K562 (cell line): ENCODE results near the gene TOX3. TPM values are rescaled to one million over a fixed set of nuclear protein-coding genes. Genes with fewer than 3 reads are reported as not detected.

Experiments
- ATAC-seq: fragments of 200-7000 bp; cut with Tn5 transposase; 3 replicates; pipeline ENCODE4 v1.9.1; 2020; ENCODE audit warnings: moderate library complexity
- BruUV-seq: library from RNA; stranded (reverse); fragments of 400-500 nt; replicated peaks from 2 replicates; lab custom pipeline; 2021; lab: Mats Ljungman, UMichigan
- CTCF ChIA-PET: fragments of 300-600 bp; formaldehyde crosslinking; extraction: SDS; loops from one replicate; lab custom pipeline; 2021; ENCODE audit warnings: low intra/inter-chr PET ratio; lab: Yijun Ruan, JAX
- POLR2A ChIA-PET: fragments of 300-600, 350-650 bp; sonication (Branson Sonifier 250); formaldehyde crosslinking; extraction: SDS; loops from one replicate; lab custom pipeline; 2021; ENCODE audit warnings: antibody characterized with exemption, inconsistent platforms; lab: Yijun Ruan, JAX
- DNase-seq, 4 experiments: peaks; one replicate each; pipeline versions ENCODE4 v3.0.0 to v3.0.0-alpha.2; 2011 to 2018; ENCODE audit warnings: low spot score in 3 of 4, mixed read lengths in 3 of 4; ENCODE audit errors: extremely low read depth in 1 of 4
- FAIRE-seq: peaks from 2 replicates; lab custom pipeline; 2011; peaks lifted over from hg19 to GRCh38; lab: Jason Lieb, UNC
- H2AFZ ChIP-seq: 2 replicates; pipeline ENCODE4 v1.6.0; 2011; ENCODE audit warnings: low read depth, low read length, control low read depth, inconsistent platforms
- H3K27ac ChIP-seq: fragments of 200-600 bp; 3 replicates; pipeline ENCODE4 v1.8.0; 2011; ENCODE audit warnings: low read depth, mild to moderate bottlenecking, control low read depth, inconsistent platforms, low read length, moderate library complexity, mixed read lengths; ENCODE audit errors: extremely low read depth
- H3K27me3 ChIP-seq, 2 experiments: fragments of 300-600 bp in 1 of 2; 2 replicates in 1 of 2; 3 replicates in 1 of 2; pipeline versions ENCODE4 v1.6.0 to v1.8.0; 2011; ENCODE audit warnings: inconsistent platforms in 2 of 2, low read length in 2 of 2, mild to moderate bottlenecking in 1 of 2, mixed read lengths in 1 of 2, moderate library complexity in 1 of 2; ENCODE audit not compliant: control insufficient read depth in 2 of 2, insufficient read depth in 2 of 2
- H3K36me3 ChIP-seq: fragments of 300-600 bp; 3 replicates; pipeline ENCODE4 v1.8.0; 2011; ENCODE audit warnings: mild to moderate bottlenecking, low read length, inconsistent platforms; ENCODE audit not compliant: control insufficient read depth, insufficient read depth
- H3K4me1 ChIP-seq, 2 experiments: fragments of 200-600 bp in 1 of 2; replicated peaks in 1 of 2; 2 replicates in 1 of 2; 3 replicates in 1 of 2; pipeline versions ENCODE4 v1.5.1 to v1.8.0; 2011; ENCODE audit warnings: inconsistent platforms in 2 of 2, low read length in 2 of 2, mild to moderate bottlenecking in 1 of 2, mixed read lengths in 1 of 2, moderate library complexity in 1 of 2; ENCODE audit not compliant: control insufficient read depth in 2 of 2, insufficient read depth in 2 of 2
- H3K4me2 ChIP-seq: 2 replicates; pipeline ENCODE4 v1.6.1; 2011; ENCODE audit warnings: low read length, control low read depth, inconsistent platforms, mixed read lengths; ENCODE audit not compliant: insufficient read depth
- H3K4me3 ChIP-seq: fragments of 200-600 bp; sonication (generic), shearing (Covaris generic); 2 replicates; pipeline ENCODE4 v1.5.1; 2016; ENCODE audit warnings: control low read depth, inconsistent platforms
- H3K79me2 ChIP-seq: fragments of 200-600 bp; 3 replicates; pipeline ENCODE4 v1.8.0; 2011; ENCODE audit warnings: low read length, inconsistent platforms; ENCODE audit not compliant: control insufficient read depth, insufficient read depth
- H3K9ac ChIP-seq, 2 experiments: 2 replicates each; pipeline versions ENCODE4 v1.6.0 to v1.6.1; 2011; ENCODE audit warnings: low read depth in 2 of 2, low read length in 2 of 2, control low read depth in 1 of 2, inconsistent platforms in 1 of 2, mild to moderate bottlenecking in 1 of 2, mixed read lengths in 1 of 2; ENCODE audit not compliant: insufficient read depth in 1 of 2
- H3K9me1 ChIP-seq: one replicate; pipeline ENCODE4 v1.6.0; 2011; ENCODE audit warnings: inconsistent platforms, mild to moderate bottlenecking, low read length, moderate library complexity; ENCODE audit not compliant: control insufficient read depth, insufficient read depth
- H3K9me3 ChIP-seq: replicated peaks from 2 replicates; pipeline ENCODE4 v1.5.1; 2011; ENCODE audit warnings: low read depth, low read length, inconsistent platforms; ENCODE audit not compliant: control insufficient read depth, insufficient read depth
- H4K20me1 ChIP-seq: replicated peaks from 2 replicates; pipeline ENCODE4 v1.6.1; 2011; ENCODE audit warnings: low read length, inconsistent platforms, mixed read lengths; ENCODE audit not compliant: control insufficient read depth, insufficient read depth
- FOXJ3 ChIP-seq: sonication (generic); formaldehyde crosslinking; IDR thresholded peaks from 2 replicates; pipeline ENCODE4 v1.4.0; 2020; ENCODE audit warnings: mild to moderate bottlenecking, missing genetic modification reagents
- MLX ChIP-seq, 2 experiments: fragments of 450-650 bp in 1 of 2; sonication (generic) in 1 of 2; formaldehyde crosslinking; conservative IDR thresholded peaks; 2 replicates each; pipeline versions ENCODE4 v1.4.0 to v1.8.1; 2020 to 2022; ENCODE audit warnings: mild to moderate bottlenecking in 1 of 2, missing genetic modification reagents in 1 of 2
- THAP7 ChIP-seq: fragments of 250-450 bp; sonication (Bioruptor Pico); IDR thresholded peaks from 2 replicates; pipeline ENCODE4 v1.5.0; 2021
- ZFP91 ChIP-seq: sonication (generic); formaldehyde crosslinking; IDR thresholded peaks from 2 replicates; pipeline ENCODE4 v1.8.0; 2022; ENCODE audit warnings: mild to moderate bottlenecking, missing genetic modification reagents
- ZNF707 ChIP-seq: fragments of 250-450 bp; sonication (Bioruptor Pico); conservative IDR thresholded peaks from 2 replicates; pipeline ENCODE4 v1.8.0; 2022; ENCODE audit warnings: inconsistent platforms, mild to moderate bottlenecking, moderate library complexity
- ZNF76 ChIP-seq: fragments of 250-450 bp; sonication (Bioruptor Pico); IDR thresholded peaks from 2 replicates; pipeline ENCODE4 v1.4.0; 2020; ENCODE audit warnings: mild to moderate bottlenecking, moderate library complexity, borderline replicate concordance
- WGBS: fragments of 100-300 bp; shearing (Covaris generic); methylation state at CpG from one replicate; pipeline ENCODE4 v1.1.6; 2016; ENCODE audit warnings: low coverage, mixed read lengths; ENCODE audit not compliant: insufficient coverage; ENCODE audit errors: missing lambda C conversion rate; 5-methylcytosine and 5-hydroxymethylcytosine counted together
- in situ Hi-C: fragments of 300-500 bp; cut with MboI; formaldehyde crosslinking; loops from 4 replicates; pipeline ENCODE4 v1.15.0; 2018; ENCODE audit warnings: inconsistent platforms, mixed read lengths
- intact Hi-C: fragments of 100-400 bp; cut with micrococcal nuclease; formaldehyde crosslinking; loops from 2 replicates; pipeline ENCODE4 v1.14.2; 2022
- polyA plus RNA-seq, 8 experiments: library from polyadenylated mRNA; depleted of rRNA in 4 of 8; stranded (reverse) in 5 of 8; unstranded in 3 of 8; fragments of >200 nt; fragmentation: Nextera tagmentation in 2 of 8; fragmentation: Illumina TruSeq in 1 of 8; extraction: Ambion mirVana in 2 of 8; extraction: Trizol in 1 of 8; gene quantifications; 2 replicates each; pipeline versions ENCODE4 v1.2.1 to v1.2.3, GENCODE V29; 2011 to 2014; ENCODE audit warnings: inconsistent platforms in 1 of 8, missing spikeins in 1 of 8
- total RNA-seq, 7 experiments: library from RNA; depleted of rRNA in 6 of 7; stranded (reverse); fragments of >200 nt in 6 of 7; fragmentation: Illumina TruSeq in 2 of 7; extraction: Trizol in 2 of 7; gene quantifications; 2 replicates each; pipeline versions ENCODE4 v1.2.1 to v1.2.3, GENCODE V29; 2011 to 2021; ENCODE audit warnings: low replicate concordance in 1 of 7
- TF ChIP-seq, protein P1 (sequence below): IDR thresholded peaks from 3 replicates; pipeline ENCODE4 v1.6.1; 2011; ENCODE audit warnings: borderline replicate concordance, mild to moderate bottlenecking; ENCODE audit not compliant: insufficient read length, insufficient read depth

TOX3 gene
- total and polyA plus RNA-seq, 9 of the 15 experiments (the other 6 are each of a cell fraction or from before 2014, with no cell fraction given) = not detected

DNA sequence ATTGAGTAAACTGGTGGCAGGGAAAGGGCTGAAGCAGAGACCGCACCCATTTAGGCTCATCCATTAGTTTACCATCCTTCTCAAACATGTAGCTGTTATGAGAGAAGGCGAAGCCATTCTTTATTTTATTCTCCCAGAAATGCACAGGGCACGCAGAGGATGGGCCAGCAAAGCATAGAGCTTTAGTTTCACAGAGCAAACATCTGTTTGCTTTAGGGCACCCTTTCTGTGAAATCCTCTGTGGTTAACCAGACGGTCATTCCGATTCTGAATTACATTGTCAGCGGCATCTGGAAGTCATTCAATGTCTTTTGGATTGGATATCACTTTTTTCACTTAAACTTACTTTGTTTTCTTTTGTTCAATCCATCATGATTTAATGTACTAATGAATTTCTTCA is 96.0 kb downstream of the TOX3 start (continued):
- TF ChIP-seq ZFP91 = no peak
- no peak for TF ChIP-seq FOXJ3 (CRISPR knock-in tag)
- TF ChIP-seq MLX (CRISPR knock-in tag; conservative IDR thresholded peaks at IDR 0.05) = no peak

GRCh38 chr16:52450241-52450640 is 96.7 kb downstream of the TOX3 start:
- TF ChIP-seq THAP7 (CRISPR knock-in tag) (no peak), ZNF76 (CRISPR knock-in tag) (no peak), ZNF707 (CRISPR knock-in tag) (no peak)
- TF ChIP-seq, protein P1, sequence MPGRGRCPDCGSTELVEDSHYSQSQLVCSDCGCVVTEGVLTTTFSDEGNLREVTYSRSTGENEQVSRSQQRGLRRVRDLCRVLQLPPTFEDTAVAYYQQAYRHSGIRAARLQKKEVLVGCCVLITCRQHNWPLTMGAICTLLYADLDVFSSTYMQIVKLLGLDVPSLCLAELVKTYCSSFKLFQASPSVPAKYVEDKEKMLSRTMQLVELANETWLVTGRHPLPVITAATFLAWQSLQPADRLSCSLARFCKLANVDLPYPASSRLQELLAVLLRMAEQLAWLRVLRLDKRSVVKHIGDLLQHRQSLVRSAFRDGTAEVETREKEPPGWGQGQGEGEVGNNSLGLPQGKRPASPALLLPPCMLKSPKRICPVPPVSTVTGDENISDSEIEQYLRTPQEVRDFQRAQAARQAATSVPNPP = no peak
- no peak overlapping the region for H3K27ac ChIP-seq
- H4K20me1 ChIP-seq = no peaks in the 10 kb centered on the region
- BruUV-seq = no TSS peak
- no peak for ATAC-seq
- H3K9me3 ChIP-seq = no peaks in the 10 kb centered on the region; the same call in 1 of the 2 replicates
- FAIRE-seq = no peak
- no peak overlapping the region for H3K4me2 ChIP-seq
- no peaks in the 10 kb centered on the region for H3K36me3 ChIP-seq
- in situ Hi-C loops (no loop called here), intact Hi-C loops (no loop called here)
- H3K4me3 ChIP-seq = no peak overlapping the region
- no peak for DNase-seq
- no peaks in the 10 kb centered on the region for H3K4me1 ChIP-seq
- H3K9me1 ChIP-seq = no peaks in the 10 kb centered on the region
- ChIA-PET CTCF (no interaction called here), POLR2A (no interaction called here)
- no peak overlapping the region for H3K9ac ChIP-seq
- WGBS = 0% methylated on average over 7 of the region's 7 CpGs
- no peaks in the 10 kb centered on the region for H3K79me2 ChIP-seq
- no peak overlapping the region for H2AFZ ChIP-seq
- no peaks in the 10 kb centered on the region for H3K27me3 ChIP-seq
